SK-N-MC (cell line): ENCODE measurements around the gene TMPRSS3.
A peak's percentile ranks its signal among the peaks of the same experiment; 100 is the strongest.

Experiments used
- DNase-seq: peaks from one replicate; pipeline ENCODE4 v3.0.0-alpha.2; 2011; ENCODE audit warnings: low read depth, low spot score
- H3K27ac ChIP-seq: fragments of 200-600 bp; sonication (generic); 2 replicates; pipeline ENCODE4 v1.5.1; 2016; ENCODE audit warnings: mixed run types
- H3K36me3 ChIP-seq: fragments of 200-600 bp; sonication (generic); 2 replicates; pipeline ENCODE4 v1.6.1; 2017; ENCODE audit warnings: antibody characterized with exemption, low read length, mixed read lengths; ENCODE audit not compliant: insufficient read depth
- H3K4me3 ChIP-seq: fragments of 200-600 bp; sonication (generic); 2 replicates; pipeline ENCODE4 v1.5.1; 2016
- H3K9ac ChIP-seq: fragments of 200-600 bp; sonication (generic); 2 replicates; pipeline ENCODE4 v1.8.0; 2017; ENCODE audit warnings: mixed run types, mixed read lengths; ENCODE audit not compliant: insufficient read length
- H3K9me3 ChIP-seq: fragments of 200-600 bp; sonication (generic); 2 replicates; pipeline ENCODE4 v1.6.1; 2017; ENCODE audit warnings: low read depth, mild to moderate bottlenecking, antibody characterized with exemption, low read length, moderate library complexity, mixed read lengths
- EZH2 ChIP-seq: fragments of 200-600 bp; sonication (generic); IDR thresholded peaks from one replicate; pipeline ENCODE4 v1.6.1; 2017; ENCODE audit warnings: antibody characterized with exemption
- FOXP2 ChIP-seq: optimal IDR thresholded peaks from 2 replicates; pipeline ENCODE3; 2011; ENCODE audit warnings: mild to moderate bottlenecking, moderate library complexity; ENCODE audit not compliant: insufficient read depth; ENCODE audit errors: extremely low read length, control extremely low read depth
- POLR2AphosphoS5 ChIP-seq: IDR thresholded peaks from 2 replicates; pipeline ENCODE4 v1.6.1; 2012; ENCODE audit warnings: mild to moderate bottlenecking, low read depth, low read length, borderline replicate concordance

Gene TMPRSS3

GRCh38 chr21:42338729-42339715, 56.8 kb downstream of the TMPRSS3 start:
- no peaks in the 10 kb centered on the region for H3K9me3 ChIP-seq
- no peaks in the 10 kb centered on the region for H3K36me3 ChIP-seq
- no peak overlapping the region for H3K27ac ChIP-seq
- TF ChIP-seq FOXP2 (no peak), POLR2AphosphoS5 (no peak), EZH2 (no peak)
- no peak overlapping the region for H3K4me3 ChIP-seq
- H3K9ac ChIP-seq = no peak overlapping the region
- DNase-seq = no peak

- H3K27ac ChIP-seq = no peak overlapping the region
- no peak overlapping the region for H3K4me3 ChIP-seq
- no peaks in the 10 kb centered on the region for H3K9me3 ChIP-seq
- no peak overlapping the region for H3K9ac ChIP-seq
- TF ChIP-seq POLR2AphosphoS5 (no peak), EZH2 (no peak)
- DNase-seq = peak; percentile 2
- H3K36me3 ChIP-seq = no peaks in the 10 kb centered on the region
These were observed 57.8 kb downstream of the TMPRSS3 start for GRCh38 chr21:42337830-42338728.

- no peak overlapping the region for H3K27ac ChIP-seq
- no peak overlapping the region for H3K9ac ChIP-seq
- H3K9me3 ChIP-seq = no peaks in the 10 kb centered on the region
- DNase-seq = no peak
- TF ChIP-seq EZH2 (no peak), FOXP2 (no peak), POLR2AphosphoS5 (no peak)
- no peak overlapping the region for H3K4me3 ChIP-seq
- no peaks in the 10 kb centered on the region for H3K36me3 ChIP-seq
These were observed 58.6 kb downstream of the TMPRSS3 start for GRCh38 chr21:42337276-42337675.

- Histone ChIP-seq H3K36me3 (no peaks in the 10 kb centered on the region), H3K4me3 (no peak overlapping the region), H3K9me3 (no peaks in the 10 kb centered on the region), H3K9ac (no peak overlapping the region), H3K27ac (no peak overlapping the region)
- TF ChIP-seq POLR2AphosphoS5 (no peak), FOXP2 (no peak), EZH2 (no peak)
- no peak for DNase-seq
These were observed 59.8 kb downstream of the TMPRSS3 start for GRCh38 chr21:42336054-42336453.

- Histone ChIP-seq H3K36me3 (no peaks in the 10 kb centered on the region), H3K9ac (no peak overlapping the region), H3K27ac (no peak overlapping the region), H3K4me3 (no peak overlapping the region), H3K9me3 (no peaks in the 10 kb centered on the region)
- no peak for TF ChIP-seq EZH2
- no peak for TF ChIP-seq FOXP2
- TF ChIP-seq POLR2AphosphoS5 = no peak
- DNase-seq = no peak
These were observed 63.1 kb downstream of the TMPRSS3 start for GRCh38 chr21:42332557-42333317.

- no peaks in the 10 kb centered on the region for H3K36me3 ChIP-seq
- TF ChIP-seq FOXP2 = no peak
- no peak for TF ChIP-seq POLR2AphosphoS5
- TF ChIP-seq EZH2 = no peak
These were observed 64.2 kb downstream of the TMPRSS3 start for GRCh38 chr21:42331660-42332059.

GRCh38 chr21:42330380-42331371, 65.2 kb downstream of the TMPRSS3 start:
- Histone ChIP-seq H3K27ac (no peak overlapping the region), H3K9me3 (no peaks in the 10 kb centered on the region), H3K9ac (no peak overlapping the region), H3K4me3 (no peak overlapping the region), H3K36me3 (no peaks in the 10 kb centered on the region)
- no peak for DNase-seq
- TF ChIP-seq POLR2AphosphoS5 (no peak), FOXP2 (no peak), EZH2 (no peak)

More at GRCh38 chr21:42331660-42332059, 64.2 kb downstream of the TMPRSS3 start:
- Histone ChIP-seq H3K9ac (no peak overlapping the region), H3K27ac (no peak overlapping the region), H3K4me3 (no peak overlapping the region), H3K9me3 (no peaks in the 10 kb centered on the region)
- no peak for DNase-seq
